ENCODE data around the gene C2CD3. TPM values are rescaled to one million over a fixed set of nuclear protein-coding genes. Genes with fewer than 3 reads are reported as not detected.

C2CD3 gene
- total RNA-seq (2014; rRNA removed; shearing (Covaris generic)): 8.0 and 14.4 TPM in 2 replicates

GRCh38 chr11:74170694-74171629 lies at the start of gene C2CD3, which contains the start of gene PPME1:
Gene C2CD3, minus strand, starts transcription at chr11:74171002. Its CDS starts 210 bp downstream, at chr11:74170792.
Gene PPME1, plus strand, starts transcription at chr11:74171289. Its CDS starts 133 bp downstream, at chr11:74171422.
- peak; percentile 90 for DNase-seq
- Histone ChIP-seq H3K36me3 (replicated peaks; ENCODE audit: control insufficient read depth, insufficient read depth, low read length) (0 out of 2 replicates have a peak, but pooled peaks cover 1% of the 10 kb centered on the region), H3K27me3 (ENCODE audit: control insufficient read depth, insufficient read depth, low read length) (no peaks in the 10 kb centered on the region), H3K4me3 (ENCODE audit: insufficient read depth, low read depth, low read length) (peak within 1 kb of the TSS; percentile 81)

GRCh38 chr11:74220376-74220775 lies 49.6 kb upstream of the C2CD3 start:
- no peaks in the 10 kb centered on the region for H3K27me3 ChIP-seq (ENCODE audit: control insufficient read depth, insufficient read depth, low read length)
- H3K4me3 ChIP-seq (ENCODE audit: insufficient read depth, low read depth, low read length): no peak overlapping the region
- H3K36me3 ChIP-seq (replicated peaks; ENCODE audit: control insufficient read depth, insufficient read depth, low read length): no peaks in the 10 kb centered on the region
- no peak for DNase-seq

- no peak for DNase-seq
These were observed 41.7 kb upstream of the C2CD3 start for GRCh38 chr11:74212533-74212932.

GRCh38 chr11:74208507-74208906 lies 37.7 kb upstream of the C2CD3 start:
- H3K36me3 ChIP-seq (replicated peaks; ENCODE audit: control insufficient read depth, insufficient read depth, low read length): peaks cover 1% of the 10 kb centered on the region
- no peak overlapping the region for H3K4me3 ChIP-seq (ENCODE audit: insufficient read depth, low read depth, low read length)
- no peak for DNase-seq

More at GRCh38 chr11:74212533-74212932, 41.7 kb upstream of the C2CD3 start:
- H3K4me3 ChIP-seq (ENCODE audit: insufficient read depth, low read depth, low read length): no peak overlapping the region
- no peaks in the 10 kb centered on the region for H3K27me3 ChIP-seq (ENCODE audit: control insufficient read depth, insufficient read depth, low read length)
- H3K36me3 ChIP-seq (replicated peaks; ENCODE audit: control insufficient read depth, insufficient read depth, low read length): 0 out of 2 replicates have a peak, but pooled peaks cover 1% of the 10 kb centered on the region

GRCh38 chr11:74206746-74207145 lies 35.9 kb upstream of the C2CD3 start:
- Histone ChIP-seq H3K4me3 (ENCODE audit: insufficient read depth, low read depth, low read length) (no peak overlapping the region), H3K36me3 (replicated peaks; ENCODE audit: control insufficient read depth, insufficient read depth, low read length) (peaks cover 1% of the 10 kb centered on the region), H3K27me3 (ENCODE audit: control insufficient read depth, insufficient read depth, low read length) (no peaks in the 10 kb centered on the region)
- DNase-seq: no peak

More at GRCh38 chr11:74208507-74208906, 37.7 kb upstream of the C2CD3 start:
- no peaks in the 10 kb centered on the region for H3K27me3 ChIP-seq (ENCODE audit: control insufficient read depth, insufficient read depth, low read length)

- H3K4me3 ChIP-seq (ENCODE audit: insufficient read depth, low read depth, low read length): no peak overlapping the region
- H3K36me3 ChIP-seq (replicated peaks; ENCODE audit: control insufficient read depth, insufficient read depth, low read length): peaks cover 1% of the 10 kb centered on the region
- no peak for DNase-seq
- H3K27me3 ChIP-seq (ENCODE audit: control insufficient read depth, insufficient read depth, low read length): no peaks in the 10 kb centered on the region
These were observed 34.4 kb upstream of the C2CD3 start for GRCh38 chr11:74205181-74205580.

- no peak for DNase-seq
- no peaks in the 10 kb centered on the region for H3K27me3 ChIP-seq (ENCODE audit: control insufficient read depth, insufficient read depth, low read length)
- H3K36me3 ChIP-seq (replicated peaks; ENCODE audit: control insufficient read depth, insufficient read depth, low read length): peaks cover 1% of the 10 kb centered on the region
- no peak overlapping the region for H3K4me3 ChIP-seq (ENCODE audit: insufficient read depth, low read depth, low read length)
These were observed 33.9 kb upstream of the C2CD3 start for GRCh38 chr11:74204701-74205100.

- H3K4me3 ChIP-seq (ENCODE audit: insufficient read depth, low read depth, low read length): no peak overlapping the region
- DNase-seq: no peak
- peaks cover 1% of the 10 kb centered on the region for H3K36me3 ChIP-seq (replicated peaks; ENCODE audit: control insufficient read depth, insufficient read depth, low read length)
- no peaks in the 10 kb centered on the region for H3K27me3 ChIP-seq (ENCODE audit: control insufficient read depth, insufficient read depth, low read length)
These were observed 33.2 kb upstream of the C2CD3 start for GRCh38 chr11:74203966-74204365.

- H3K27me3 ChIP-seq (ENCODE audit: control insufficient read depth, insufficient read depth, low read length): no peaks in the 10 kb centered on the region
- no peak overlapping the region for H3K4me3 ChIP-seq (ENCODE audit: insufficient read depth, low read depth, low read length)
- DNase-seq: no peak
- no peaks in the 10 kb centered on the region for H3K36me3 ChIP-seq (replicated peaks; ENCODE audit: control insufficient read depth, insufficient read depth, low read length)
These were observed 26.1 kb upstream of the C2CD3 start for GRCh38 chr11:74196781-74197486.

GRCh38 chr11:74195828-74196227 lies 25.0 kb upstream of the C2CD3 start:
- H3K4me3 ChIP-seq (ENCODE audit: insufficient read depth, low read depth, low read length): no peak overlapping the region
- DNase-seq: no peak
- H3K27me3 ChIP-seq (ENCODE audit: control insufficient read depth, insufficient read depth, low read length): no peaks in the 10 kb centered on the region
- no peaks in the 10 kb centered on the region; the same call in 1 of the 2 replicates for H3K36me3 ChIP-seq (replicated peaks; ENCODE audit: control insufficient read depth, insufficient read depth, low read length)

GRCh38 chr11:74185695-74186094 lies 14.9 kb upstream of the C2CD3 start:
- Histone ChIP-seq H3K27me3 (ENCODE audit: control insufficient read depth, insufficient read depth, low read length) (no peaks in the 10 kb centered on the region), H3K36me3 (replicated peaks; ENCODE audit: control insufficient read depth, insufficient read depth, low read length) (no peaks in the 10 kb centered on the region; the same call in 1 of the 2 replicates), H3K4me3 (ENCODE audit: insufficient read depth, low read depth, low read length) (no peak overlapping the region)
- DNase-seq: no peak

GRCh38 chr11:74185285-74185684 lies 14.5 kb upstream of the C2CD3 start:
- no peak for DNase-seq
- Histone ChIP-seq H3K27me3 (ENCODE audit: control insufficient read depth, insufficient read depth, low read length) (no peaks in the 10 kb centered on the region), H3K4me3 (ENCODE audit: insufficient read depth, low read depth, low read length) (no peak overlapping the region), H3K36me3 (replicated peaks; ENCODE audit: control insufficient read depth, insufficient read depth, low read length) (no peaks in the 10 kb centered on the region; the same call in 1 of the 2 replicates)

GRCh38 chr11:74182635-74183034 lies 11.8 kb upstream of the C2CD3 start:
- Histone ChIP-seq H3K27me3 (ENCODE audit: control insufficient read depth, insufficient read depth, low read length) (no peaks in the 10 kb centered on the region), H3K36me3 (replicated peaks; ENCODE audit: control insufficient read depth, insufficient read depth, low read length) (no peaks in the 10 kb centered on the region), H3K4me3 (ENCODE audit: insufficient read depth, low read depth, low read length) (no peak overlapping the region)
- DNase-seq: no peak

- Histone ChIP-seq H3K36me3 (replicated peaks; ENCODE audit: control insufficient read depth, insufficient read depth, low read length) (no peaks in the 10 kb centered on the region), H3K4me3 (ENCODE audit: insufficient read depth, low read depth, low read length) (no peak overlapping the region), H3K27me3 (ENCODE audit: control insufficient read depth, insufficient read depth, low read length) (no peaks in the 10 kb centered on the region)
- DNase-seq: no peak
These were observed 8.6 kb upstream of the C2CD3 start for GRCh38 chr11:74179234-74180052.

Data from H7 (cell line).